GM12874 (cell line): ENCODE measurements around the gene GPR132.

ENCODE experiments used
- CTCF ChIP-seq: IDR thresholded peaks from 2 replicates; pipeline ENCODE4 v1.5.1; 2011; ENCODE audit warnings: low read depth, mild to moderate bottlenecking, control low read depth, low read length, moderate library complexity; ENCODE audit not compliant: insufficient read depth

GPR132 gene

GRCh38 chr14:105007593-105008264 is 57.5 kb downstream of the GPR132 start:
- TF ChIP-seq CTCF, result no peak

GRCh38 chr14:105006831-105007592 is 58.2 kb downstream of the GPR132 start:
- TF ChIP-seq CTCF, result no peak

- no peak for TF ChIP-seq CTCF
Observed at GRCh38 chr14:105005929-105006830, 59.0 kb downstream of the GPR132 start.

GRCh38 chr14:105005329-105005928 is 59.8 kb downstream of the GPR132 start:
- TF ChIP-seq CTCF, result no peak
